ENCODE results near the gene TBL3. TPM values are rescaled to one million over a fixed set of nuclear protein-coding genes. Genes with fewer than 3 reads are reported as not detected.

The TBL3 gene
- total and polyA plus RNA-seq, 9 of the 15 experiments (the other 6 are each of a cell fraction or from before 2014, with no cell fraction given), result 0.97 to 117 (median 24.5) TPM

DNA sequence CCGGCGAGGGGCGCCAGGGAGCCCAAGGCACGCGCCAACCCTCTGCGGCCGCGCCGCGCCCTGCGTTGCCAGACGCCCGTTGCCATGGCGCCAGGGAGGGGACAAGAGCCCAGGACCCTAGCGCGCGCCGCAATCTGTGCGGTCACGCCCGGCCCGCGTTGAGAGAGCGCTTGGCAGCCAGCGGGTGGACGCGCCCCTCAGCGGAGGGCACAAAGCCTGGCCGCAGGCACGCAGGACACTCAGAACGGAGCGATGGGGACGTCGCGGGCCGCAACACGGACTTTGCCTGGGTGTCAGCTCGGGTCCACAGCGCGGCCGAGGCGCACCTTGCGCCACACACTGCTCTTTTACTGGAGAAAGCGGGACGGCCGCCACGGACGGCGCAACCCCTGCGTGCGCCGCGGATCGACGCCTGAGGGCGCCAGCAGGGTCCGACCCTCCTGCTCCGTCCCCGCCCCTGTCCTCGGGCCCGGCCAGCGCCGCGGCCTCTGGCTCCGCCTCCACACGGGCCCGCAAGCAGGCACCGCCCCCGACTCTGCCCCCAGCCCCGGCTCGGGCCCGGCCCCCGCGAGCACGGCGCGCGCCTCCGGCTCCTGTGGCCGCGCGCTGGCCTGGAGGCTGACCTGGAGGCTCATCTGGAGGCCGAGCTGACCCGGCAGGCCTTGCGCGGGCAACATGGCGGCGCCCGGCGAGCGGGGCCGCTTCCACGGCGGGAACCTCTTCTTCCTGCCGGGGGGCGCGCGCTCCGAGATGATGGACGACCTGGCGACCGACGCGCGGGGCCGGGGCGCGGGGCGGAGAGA is 11.9 kb downstream of the TBL3 start, which contains the start of gene GFER (continued):
- TF ChIP-seq KDM4B (IDR thresholded peaks at IDR 0.05; ENCODE audit: borderline replicate concordance in 2 of 2, low read depth in 1 of 2), result 0 out of 4 replicates have a peak, but pooled peaks of 1 of the 2 experiments have one; percentile 16
- no peak; the same call in 1 of the 2 replicates for TF ChIP-seq TRIM28 (IDR thresholded peaks at IDR 0.05)
- TF ChIP-seq, protein P1, sequence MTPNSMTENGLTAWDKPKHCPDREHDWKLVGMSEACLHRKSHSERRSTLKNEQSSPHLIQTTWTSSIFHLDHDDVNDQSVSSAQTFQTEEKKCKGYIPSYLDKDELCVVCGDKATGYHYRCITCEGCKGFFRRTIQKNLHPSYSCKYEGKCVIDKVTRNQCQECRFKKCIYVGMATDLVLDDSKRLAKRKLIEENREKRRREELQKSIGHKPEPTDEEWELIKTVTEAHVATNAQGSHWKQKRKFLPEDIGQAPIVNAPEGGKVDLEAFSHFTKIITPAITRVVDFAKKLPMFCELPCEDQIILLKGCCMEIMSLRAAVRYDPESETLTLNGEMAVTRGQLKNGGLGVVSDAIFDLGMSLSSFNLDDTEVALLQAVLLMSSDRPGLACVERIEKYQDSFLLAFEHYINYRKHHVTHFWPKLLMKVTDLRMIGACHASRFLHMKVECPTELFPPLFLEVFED (CRISPR knock-in tag; conservative IDR thresholded peaks at IDR 0.05), result no peak
- no peak for TF ChIP-seq ZNF696 (CRISPR knock-in tag; conservative IDR thresholded peaks at IDR 0.05)
- peak; percentile 86 for TF ChIP-seq MYC (IDR thresholded peaks at IDR 0.05; ENCODE audit: low read depth, low read length)
- TF ChIP-seq MYC (CRISPR knock-in tag; IDR thresholded peaks at IDR 0.05; ENCODE audit: borderline replicate concordance, low read depth), result no peak
- peak; percentile 84 for TF ChIP-seq LCOR (CRISPR knock-in tag; IDR thresholded peaks at IDR 0.05)
- TF ChIP-seq GTF2F1 (IDR thresholded peaks at IDR 0.05; ENCODE audit: low read depth, low read length), result 0 out of 2 replicates have a peak, but pooled peaks have one; percentile 35
- TF ChIP-seq, protein P2, sequence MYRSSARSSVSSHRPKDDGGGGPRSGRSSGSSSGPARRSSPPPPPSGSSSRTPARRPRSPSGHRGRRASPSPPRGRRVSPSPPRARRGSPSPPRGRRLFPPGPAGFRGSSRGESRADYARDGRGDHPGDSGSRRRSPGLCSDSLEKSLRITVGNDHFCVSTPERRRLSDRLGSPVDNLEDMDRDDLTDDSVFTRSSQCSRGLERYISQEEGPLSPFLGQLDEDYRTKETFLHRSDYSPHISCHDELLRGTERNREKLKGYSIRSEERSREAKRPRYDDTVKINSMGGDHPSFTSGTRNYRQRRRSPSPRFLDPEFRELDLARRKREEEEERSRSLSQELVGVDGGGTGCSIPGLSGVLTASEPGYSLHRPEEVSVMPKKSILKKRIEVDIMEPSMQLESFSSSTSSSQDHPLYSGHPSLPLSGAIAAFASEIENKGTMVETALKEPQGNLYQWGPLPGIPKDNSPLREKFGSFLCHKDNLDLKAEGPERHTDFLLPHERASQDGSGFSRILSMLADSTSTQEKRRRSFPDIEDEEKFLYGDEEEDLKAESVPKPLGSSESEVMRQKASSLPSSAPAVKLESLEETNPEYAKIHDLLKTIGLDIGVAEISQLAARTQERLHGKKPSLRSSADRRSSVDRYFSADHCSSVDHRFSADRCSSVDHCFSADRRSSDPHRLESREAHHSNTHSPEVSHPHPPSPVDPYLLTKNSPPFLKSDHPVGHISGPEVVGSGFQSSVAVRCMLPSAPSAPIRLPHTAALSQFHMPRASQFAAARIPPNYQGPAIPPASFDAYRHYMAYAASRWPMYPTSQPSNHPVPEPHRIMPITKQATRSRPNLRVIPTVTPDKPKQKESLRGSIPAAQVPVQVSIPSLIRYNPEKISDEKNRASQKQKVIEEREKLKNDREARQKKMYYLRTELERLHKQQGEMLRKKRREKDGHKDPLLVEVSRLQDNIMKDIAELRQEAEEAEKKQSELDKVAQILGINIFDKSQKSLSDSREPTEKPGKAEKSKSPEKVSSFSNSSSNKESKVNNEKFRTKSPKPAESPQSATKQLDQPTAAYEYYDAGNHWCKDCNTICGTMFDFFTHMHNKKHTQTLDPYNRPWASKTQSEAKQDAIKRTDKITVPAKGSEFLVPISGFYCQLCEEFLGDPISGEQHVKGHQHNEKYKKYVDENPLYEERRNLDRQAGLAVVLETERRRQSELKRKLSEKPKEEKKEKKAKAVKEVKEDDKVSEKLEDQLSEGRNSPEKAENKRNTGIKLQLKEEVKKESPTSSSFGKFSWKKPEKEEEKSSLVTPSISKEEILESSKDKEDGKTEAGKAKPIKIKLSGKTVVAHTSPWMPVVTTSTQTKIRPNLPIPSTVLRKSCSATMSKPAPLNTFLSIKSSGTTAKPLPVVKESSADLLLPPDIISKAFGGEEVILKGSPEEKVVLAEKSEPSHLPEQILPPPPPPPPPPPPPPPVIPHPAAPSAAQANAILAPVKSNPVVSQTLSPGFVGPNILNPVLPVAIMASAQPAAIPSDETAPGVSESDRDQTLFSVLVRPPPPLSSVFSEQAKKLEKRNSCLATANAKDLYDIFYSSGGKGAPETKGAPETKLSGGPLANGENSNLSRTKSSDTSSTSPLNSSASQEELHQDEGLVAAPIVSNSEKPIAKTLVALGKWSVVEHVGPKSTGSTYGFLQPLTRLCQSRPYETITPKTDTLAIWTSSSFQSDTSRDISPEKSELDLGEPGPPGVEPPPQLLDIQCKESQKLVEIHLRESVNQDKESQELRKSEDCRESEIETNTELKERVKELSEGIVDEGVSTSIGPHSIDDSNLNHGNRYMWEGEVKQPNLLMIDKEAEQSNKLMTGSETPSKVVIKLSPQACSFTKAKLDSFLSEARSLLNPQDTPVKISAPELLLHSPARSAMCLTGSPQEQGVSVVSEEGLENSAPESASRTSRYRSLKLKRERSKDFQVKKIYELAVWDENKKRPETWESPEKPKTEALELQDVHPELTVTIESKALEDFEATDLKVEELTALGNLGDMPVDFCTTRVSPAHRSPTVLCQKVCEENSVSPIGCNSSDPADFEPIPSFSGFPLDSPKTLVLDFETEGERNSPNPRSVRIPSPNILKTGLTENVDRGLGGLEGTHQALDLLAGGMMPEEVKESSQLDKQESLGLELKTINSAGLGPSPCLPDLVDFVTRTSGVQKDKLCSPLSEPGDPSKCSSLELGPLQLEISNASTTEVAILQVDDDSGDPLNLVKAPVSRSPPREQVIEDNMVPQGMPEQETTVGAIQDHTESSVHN (IDR thresholded peaks at IDR 0.05; ENCODE audit: borderline replicate concordance in 1 of 2, low read depth in 1 of 2), result no peak
- TF ChIP-seq XRCC3 (IDR thresholded peaks at IDR 0.05), result no peak
- TF ChIP-seq POLR3G (IDR thresholded peaks at IDR 0.05; ENCODE audit: extremely low read depth, insufficient read length, insufficient replicate concordance), result no peak
- TF ChIP-seq EP400 (IDR thresholded peaks at IDR 0.05), result no peak
- no peak for TF ChIP-seq TCF7L2 (IDR thresholded peaks at IDR 0.05; ENCODE audit: low read depth, low read length)
- TF ChIP-seq, protein P3, sequence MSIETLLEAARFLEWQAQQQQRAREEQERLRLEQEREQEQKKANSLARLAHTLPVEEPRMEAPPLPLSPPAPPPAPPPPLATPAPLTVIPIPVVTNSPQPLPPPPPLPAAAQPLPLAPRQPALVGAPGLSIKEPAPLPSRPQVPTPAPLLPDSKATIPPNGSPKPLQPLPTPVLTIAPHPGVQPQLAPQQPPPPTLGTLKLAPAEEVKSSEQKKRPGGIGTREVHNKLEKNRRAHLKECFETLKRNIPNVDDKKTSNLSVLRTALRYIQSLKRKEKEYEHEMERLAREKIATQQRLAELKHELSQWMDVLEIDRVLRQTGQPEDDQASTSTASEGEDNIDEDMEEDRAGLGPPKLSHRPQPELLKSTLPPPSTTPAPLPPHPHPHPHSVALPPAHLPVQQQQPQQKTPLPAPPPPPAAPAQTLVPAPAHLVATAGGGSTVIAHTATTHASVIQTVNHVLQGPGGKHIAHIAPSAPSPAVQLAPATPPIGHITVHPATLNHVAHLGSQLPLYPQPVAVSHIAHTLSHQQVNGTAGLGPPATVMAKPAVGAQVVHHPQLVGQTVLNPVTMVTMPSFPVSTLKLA (conservative IDR thresholded peaks at IDR 0.05), result peak in 1 of 2 experiments; percentile 59; a peak in 2 of 4 replicates
